IMR-90 (cell line): Measurements from ENCODE around the gene ARHGAP15. TPM values are rescaled to one million over a fixed set of nuclear protein-coding genes. Genes with fewer than 3 reads are reported as not detected.

Source experiments
- ATAC-seq: fragments of 200-7000 bp; cut with Tn5 transposase; 2 replicates; pipeline ENCODE4 v1.9.1; 2020; ENCODE audit warnings: low read depth, mild to moderate bottlenecking, moderate library complexity
- BruUV-seq: library from RNA; stranded (reverse); fragments of 400-500 nt; replicated peaks from 2 replicates; lab custom pipeline; 2021; lab: Mats Ljungman, UMichigan
- CTCF ChIA-PET: fragments of 300-600 bp; formaldehyde crosslinking; extraction: SDS; loops from one replicate; lab custom pipeline; 2021; ENCODE audit warnings: antibody characterized with exemption; lab: Yijun Ruan, JAX
- POLR2A ChIA-PET: fragments of 300-600 bp; sonication (Branson Sonifier 250); formaldehyde crosslinking; loops from one replicate; lab custom pipeline; 2022; ENCODE audit warnings: antibody characterized with exemption; ENCODE audit not compliant: unreplicated experiment; lab: Charles Lee
- DNase-seq: peaks from one replicate; pipeline ENCODE4 v3.0.0; 2013
- H2AFZ ChIP-seq: replicated peaks from 2 replicates; pipeline ENCODE3; 2013; ENCODE audit warnings: low read length, mild to moderate bottlenecking; ENCODE audit not compliant: poor library complexity
- H2AK5ac ChIP-seq: 2 replicates; pipeline ENCODE4 v1.6.1; 2013; ENCODE audit warnings: low read depth, low read length, inconsistent platforms
- H2AK9ac ChIP-seq: replicated peaks from 2 replicates; pipeline ENCODE3; 2013; ENCODE audit warnings: mild to moderate bottlenecking, low read depth, low read length, moderate library complexity; ENCODE audit not compliant: poor library complexity
- H2BK120ac ChIP-seq: 2 replicates; pipeline ENCODE4 v1.6.1; 2013; ENCODE audit warnings: low read depth, low read length, inconsistent platforms
- H2BK15ac ChIP-seq: 3 replicates; pipeline ENCODE4 v1.6.1; 2013; ENCODE audit warnings: low read depth, low read length, inconsistent platforms
- H2BK20ac ChIP-seq: 2 replicates; pipeline ENCODE4 v1.6.1; 2013; ENCODE audit warnings: low read depth, mild to moderate bottlenecking, inconsistent platforms, low read length, moderate library complexity
- H2BK5ac ChIP-seq: 2 replicates; pipeline ENCODE4 v1.6.1; 2013; ENCODE audit warnings: mild to moderate bottlenecking, low read depth, low read length, inconsistent platforms; ENCODE audit not compliant: poor library complexity, severe bottlenecking
- H3K14ac ChIP-seq: replicated peaks from 2 replicates; pipeline ENCODE4 v1.6.1; 2013; ENCODE audit warnings: low read depth, low read length, inconsistent platforms
- H3K18ac ChIP-seq: 2 replicates; pipeline ENCODE4 v1.6.1; 2013; ENCODE audit warnings: low read depth, low read length, control low read depth
- H3K23ac ChIP-seq: 2 replicates; pipeline ENCODE4 v1.6.1; 2013; ENCODE audit warnings: low read depth, low read length, inconsistent platforms
- H3K27ac ChIP-seq: 2 replicates; pipeline ENCODE4 v1.5.1; 2013; ENCODE audit warnings: mild to moderate bottlenecking, control low read depth, low read length; ENCODE audit not compliant: insufficient read depth
- H3K27me3 ChIP-seq: 2 replicates; pipeline ENCODE4 v1.6.1; 2013; ENCODE audit warnings: low read length; ENCODE audit not compliant: control insufficient read depth, insufficient read depth
- H3K36me3 ChIP-seq: 2 replicates; pipeline ENCODE4 v1.6.1; 2013; ENCODE audit warnings: low read length, mixed read lengths; ENCODE audit not compliant: control insufficient read depth, insufficient read depth
- H3K4ac ChIP-seq: 2 replicates; pipeline ENCODE4 v1.6.1; 2013; ENCODE audit warnings: low read depth, low read length, inconsistent platforms
- H3K4me1 ChIP-seq: 2 replicates; pipeline ENCODE4 v1.6.1; 2013; ENCODE audit warnings: low read length, mixed read lengths; ENCODE audit not compliant: control insufficient read depth, insufficient read depth
- H3K4me2 ChIP-seq: 2 replicates; pipeline ENCODE4 v1.6.1; 2013; ENCODE audit warnings: low read depth, mild to moderate bottlenecking, control low read depth, low read length, moderate library complexity
- H3K4me3 ChIP-seq: 2 replicates; pipeline ENCODE4 v1.5.1; 2013; ENCODE audit warnings: low read depth, mild to moderate bottlenecking, control low read depth, low read length, moderate library complexity; ENCODE audit not compliant: insufficient read depth
- H3K56ac ChIP-seq: 2 replicates; pipeline ENCODE4 v1.6.1; 2013; ENCODE audit warnings: low read length, inconsistent platforms; ENCODE audit not compliant: insufficient read depth; ENCODE audit errors: extremely low read depth
- H3K79me1 ChIP-seq, 2 experiments: 2 replicates each; pipeline ENCODE4 v1.6.1; 2013; ENCODE audit warnings: low read length in 2 of 2, inconsistent platforms in 1 of 2, low read depth in 1 of 2
- H3K9ac ChIP-seq: 2 replicates; pipeline ENCODE4 v1.6.1; 2013; ENCODE audit warnings: low read depth, low read length, control low read depth
- H3K9me1 ChIP-seq: 2 replicates; pipeline ENCODE4 v1.6.1; 2013; ENCODE audit warnings: low read length, inconsistent platforms; ENCODE audit not compliant: insufficient read depth
- H3K9me3 ChIP-seq: 2 replicates; pipeline ENCODE4 v1.6.1; 2013; ENCODE audit warnings: low read length; ENCODE audit not compliant: control insufficient read depth, insufficient read depth
- H4K20me1 ChIP-seq: 2 replicates; pipeline ENCODE4 v1.6.1; 2013; ENCODE audit warnings: low read length, inconsistent platforms; ENCODE audit not compliant: insufficient read depth
- H4K5ac ChIP-seq: 2 replicates; pipeline ENCODE4 v1.6.1; 2013; ENCODE audit warnings: mild to moderate bottlenecking, low read depth, low read length, control low read depth
- H4K8ac ChIP-seq, 2 experiments: 2 replicates each; pipeline ENCODE4 v1.6.1; 2013; ENCODE audit warnings: low read depth in 2 of 2, low read length in 2 of 2, control low read depth in 1 of 2, inconsistent platforms in 1 of 2
- H4K91ac ChIP-seq: 2 replicates; pipeline ENCODE4 v1.6.1; 2013; ENCODE audit warnings: low read depth, low read length, inconsistent platforms; ENCODE audit not compliant: insufficient read depth
- NFE2L2 ChIP-seq: fragments of 150-350 bp; IDR thresholded peaks from 2 replicates; pipeline ENCODE4 v1.6.1; 2016; ENCODE audit warnings: low read depth, mild to moderate bottlenecking, low read length
- WGBS, 2 experiments: methylation state at CpG; one replicate each; pipeline versions ENCODE4 v1.1.5 to v1.1.7; 2013; ENCODE audit warnings: missing lambda C conversion rate in 2 of 2; ENCODE audit not compliant: insufficient read length in 1 of 2; ENCODE audit errors: extremely low coverage in 2 of 2; 5-methylcytosine and 5-hydroxymethylcytosine counted together
- dilution Hi-C: fragments of 300-500 bp; cut with HindIII; formaldehyde crosslinking; loops from one replicate; pipeline ENCODE4 v1.14.3; 2018; ENCODE audit warnings: low sequenced_read_pairs; ENCODE audit not compliant: unreplicated experiment
- in situ Hi-C: fragments of 300-500 bp; cut with MboI; formaldehyde crosslinking; loops from 3 replicates; pipeline ENCODE4 v1.14.3; 2019; ENCODE audit warnings: low sequenced_read_pairs, inconsistent platforms, mixed read lengths
- intact Hi-C: fragments of 100-400 bp; cut with micrococcal nuclease; formaldehyde crosslinking; loops from 2 replicates; pipeline ENCODE4 v1.10.0; 2022
- polyA plus RNA-seq, 3 experiments: library from polyadenylated mRNA; depleted of rRNA; stranded (reverse); fragments of >200 nt; gene quantifications; 2 replicates each; pipeline ENCODE4 v1.2.3, GENCODE V29; 2012; ENCODE audit warnings: low replicate concordance in 1 of 3
- total RNA-seq: library from RNA; depleted of rRNA; stranded (reverse); fragments of >200 nt; gene quantifications from 2 replicates; pipeline ENCODE4 v1.2.3, GENCODE V29; 2012

Gene ARHGAP15
- total and polyA plus RNA-seq, 2 of the 4 experiments (the other 2 are of a cell fraction), result not detected

GRCh38 chr2:143679617-143680016 is 550.4 kb downstream of the ARHGAP15 start:
- Histone ChIP-seq H3K79me1 (no peaks in the 10 kb centered on the region), H2BK120ac (no peak overlapping the region), H2AK9ac (no peak overlapping the region), H3K9me1 (no peaks in the 10 kb centered on the region), H3K18ac (no peak overlapping the region), H2AFZ (no peak overlapping the region), H3K4me1 (no peaks in the 10 kb centered on the region), H4K5ac (no peak overlapping the region), H3K9me3 (no peaks in the 10 kb centered on the region), H4K20me1 (no peaks in the 10 kb centered on the region), H4K8ac (no peak overlapping the region), H3K14ac (no peak overlapping the region), H3K9ac (no peak overlapping the region), H3K27me3 (no peaks in the 10 kb centered on the region), H2AK5ac (no peak overlapping the region), H2BK5ac (no peak overlapping the region), H3K23ac (no peak overlapping the region), H4K91ac (no peak overlapping the region), H3K36me3 (no peaks in the 10 kb centered on the region), H3K4me3 (no peak overlapping the region), H3K4ac (no peak overlapping the region), H2BK15ac (no peak overlapping the region), H3K56ac (no peak overlapping the region), H2BK20ac (no peak overlapping the region), H3K27ac (no peak overlapping the region), H3K4me2 (no peak overlapping the region)
- no peak for TF ChIP-seq NFE2L2
- intact Hi-C loops (no loop called here), dilution Hi-C loops (no loop called here), in situ Hi-C loops (no loop called here)
- no peak for ATAC-seq
- no TSS peak for BruUV-seq
- no peak for DNase-seq
- no CpG with 5 or more reads among the region's 5 CpGs for WGBS, 2 experiments
- ChIA-PET POLR2A (interaction anchor here (0.6 kb wide), 1 partner anchor 9 kb away, joined by 3 read pairs; no protein-coding TSS in a partner anchor), CTCF (no interaction called here)
